Measurements from ENCODE around the gene NUP214.

The NUP214 gene

GRCh38 chr9:131271506-131271931 is 146.1 kb downstream of the NUP214 start:
- Histone ChIP-seq H3K9me3 (ENCODE audit: insufficient read depth, low read length) (no peaks in the 10 kb centered on the region), H4K20me1 (ENCODE audit: insufficient read depth, low read length) (no peaks in the 10 kb centered on the region), H3K27me3 (ENCODE audit: low read depth, low read length) (no peaks in the 10 kb centered on the region), H3K36me3 (replicated peaks; ENCODE audit: low read depth, low read length) (peaks cover 17% of the 10 kb centered on the region), H3K4me1 (ENCODE audit: low read length) (peaks cover 64% of the 10 kb centered on the region), H3K27ac (ENCODE audit: low read length) (peak overlapping the region; percentile 93; the same call in 1 of the 2 replicates), H2AFZ (ENCODE audit: low read depth, low read length) (no peak overlapping the region), H3K4me3 (ENCODE audit: low read length) (peak overlapping the region; percentile 52; the same call in 1 of the 2 replicates), H3K79me2 (ENCODE audit: low read length) (peaks cover 94% of the 10 kb centered on the region), H3K9ac (ENCODE audit: low read length) (no peak overlapping the region), H3K4me2 (ENCODE audit: low read length) (peak overlapping the region; percentile 84)
- TF ChIP-seq CTCF (IDR thresholded peaks at IDR 0.05; ENCODE audit: low read depth, low read length) (no peak), EZH2phosphoT487 (IDR thresholded peaks at IDR 0.05; ENCODE audit: low read depth) (no peak)

GRCh38 chr9:131272212-131272611 is 146.8 kb downstream of the NUP214 start:
- Histone ChIP-seq H3K9me3 (ENCODE audit: insufficient read depth, low read length) (no peaks in the 10 kb centered on the region), H3K4me3 (ENCODE audit: low read length) (no peak overlapping the region), H3K27ac (ENCODE audit: low read length) (peak overlapping the region; percentile 93; the same call in 1 of the 2 replicates), H2AFZ (ENCODE audit: low read depth, low read length) (no peak overlapping the region), H3K27me3 (ENCODE audit: low read depth, low read length) (no peaks in the 10 kb centered on the region), H3K79me2 (ENCODE audit: low read length) (peaks cover 89% of the 10 kb centered on the region), H4K20me1 (ENCODE audit: insufficient read depth, low read length) (no peaks in the 10 kb centered on the region), H3K4me2 (ENCODE audit: low read length) (peak overlapping the region; percentile 84), H3K4me1 (ENCODE audit: low read length) (peaks cover 64% of the 10 kb centered on the region), H3K36me3 (replicated peaks; ENCODE audit: low read depth, low read length) (peaks cover 13% of the 10 kb centered on the region), H3K9ac (ENCODE audit: low read length) (no peak overlapping the region)
- TF ChIP-seq CTCF (IDR thresholded peaks at IDR 0.05; ENCODE audit: low read depth, low read length), result no peak
- TF ChIP-seq EZH2phosphoT487 (IDR thresholded peaks at IDR 0.05; ENCODE audit: low read depth), result no peak

GRCh38 chr9:131273146-131273855 is 147.9 kb downstream of the NUP214 start:
- peak overlapping the region; percentile 85 for H3K4me3 ChIP-seq (ENCODE audit: low read length)
- H3K79me2 ChIP-seq (ENCODE audit: low read length), result peaks cover 79% of the 10 kb centered on the region
- H3K4me2 ChIP-seq (ENCODE audit: low read length), result peak overlapping the region; percentile 97
- no peaks in the 10 kb centered on the region for H4K20me1 ChIP-seq (ENCODE audit: insufficient read depth, low read length)
- peak overlapping the region; percentile 3; the same call in 1 of the 2 replicates for H2AFZ ChIP-seq (ENCODE audit: low read depth, low read length)
- peaks cover 61% of the 10 kb centered on the region for H3K4me1 ChIP-seq (ENCODE audit: low read length)
- TF ChIP-seq EZH2phosphoT487 (IDR thresholded peaks at IDR 0.05; ENCODE audit: low read depth) (no peak), CTCF (IDR thresholded peaks at IDR 0.05; ENCODE audit: low read depth, low read length) (peak; percentile 19; the same call in 1 of the 2 replicates)
- H3K36me3 ChIP-seq (replicated peaks; ENCODE audit: low read depth, low read length), result peaks cover 9% of the 10 kb centered on the region
- H3K27me3 ChIP-seq (ENCODE audit: low read depth, low read length), result no peaks in the 10 kb centered on the region
- peak overlapping the region; percentile 86 for H3K27ac ChIP-seq (ENCODE audit: low read length)
- H3K9me3 ChIP-seq (ENCODE audit: insufficient read depth, low read length), result no peaks in the 10 kb centered on the region
- H3K9ac ChIP-seq (ENCODE audit: low read length), result peak overlapping the region; percentile 97

- peaks cover 76% of the 10 kb centered on the region for H3K79me2 ChIP-seq (ENCODE audit: low read length)
- no peaks in the 10 kb centered on the region for H4K20me1 ChIP-seq (ENCODE audit: insufficient read depth, low read length)
- peaks cover 62% of the 10 kb centered on the region for H3K4me1 ChIP-seq (ENCODE audit: low read length)
- TF ChIP-seq EZH2phosphoT487 (IDR thresholded peaks at IDR 0.05; ENCODE audit: low read depth) (no peak), CTCF (IDR thresholded peaks at IDR 0.05; ENCODE audit: low read depth, low read length) (no peak)
- no peaks in the 10 kb centered on the region for H3K9me3 ChIP-seq (ENCODE audit: insufficient read depth, low read length)
- H3K36me3 ChIP-seq (replicated peaks; ENCODE audit: low read depth, low read length), result peaks cover 9% of the 10 kb centered on the region
- H3K27me3 ChIP-seq (ENCODE audit: low read depth, low read length), result no peaks in the 10 kb centered on the region
- H3K4me2 ChIP-seq (ENCODE audit: low read length), result peak overlapping the region; percentile 97
- peak overlapping the region; percentile 85 for H3K4me3 ChIP-seq (ENCODE audit: low read length)
- H2AFZ ChIP-seq (ENCODE audit: low read depth, low read length), result peak overlapping the region; percentile 3; the same call in 1 of the 2 replicates
- H3K9ac ChIP-seq (ENCODE audit: low read length), result peak overlapping the region; percentile 97
- peak overlapping the region; percentile 86 for H3K27ac ChIP-seq (ENCODE audit: low read length)
Measured at GRCh38 chr9:131273856-131274673, 148.7 kb downstream of the NUP214 start.
